PC-9 (cell line): ENCODE measurements around the gene NET1.

Source experiments
- EZH2 ChIP-seq: fragments of 200-600 bp; sonication (generic); IDR thresholded peaks from 2 replicates; pipeline ENCODE4 v1.8.0; 2017; ENCODE audit warnings: antibody characterized with exemption, low read depth
- TF ChIP-seq, protein P1 (sequence below): fragments of 200-600 bp; sonication (generic); conservative IDR thresholded peaks from 2 replicates; pipeline ENCODE4 v1.6.1; 2017; ENCODE audit warnings: mixed run types, antibody characterized with exemption, mild to moderate bottlenecking, moderate library complexity

DNA sequence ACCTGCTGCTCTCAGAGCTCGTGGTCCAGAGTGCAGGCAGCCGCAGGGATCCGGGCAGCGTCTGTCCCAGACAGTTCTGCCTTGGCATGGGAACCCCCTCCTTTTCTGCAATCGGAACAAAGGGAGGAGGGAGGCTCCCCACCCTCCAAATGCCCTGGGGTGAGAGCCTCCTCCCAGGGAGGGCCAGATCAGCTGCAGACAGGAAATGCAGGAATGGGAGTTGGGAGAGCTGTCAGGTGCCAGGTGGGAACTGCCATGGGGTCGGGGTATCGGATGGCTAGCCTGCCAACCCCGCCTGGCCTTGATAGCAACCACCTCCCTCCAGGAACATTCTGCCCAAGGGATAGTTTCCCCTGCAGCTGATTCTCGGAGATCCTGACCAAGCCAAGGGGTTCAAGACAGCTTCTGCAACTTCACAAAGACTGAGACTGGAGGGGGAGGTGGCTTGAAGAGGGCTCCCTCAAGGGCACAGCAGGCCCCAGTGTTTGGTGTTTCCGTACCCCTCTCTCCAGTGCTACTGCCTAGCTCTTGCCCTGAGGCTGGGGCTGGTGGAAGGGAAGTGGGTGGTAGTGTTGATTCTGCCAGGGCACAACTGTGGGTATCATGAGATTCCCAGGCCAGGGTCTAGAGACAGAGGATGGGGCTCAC is 87.3 kb downstream of the NET1 start, which contains the start of gene CALML5:
- TF ChIP-seq, protein P1, sequence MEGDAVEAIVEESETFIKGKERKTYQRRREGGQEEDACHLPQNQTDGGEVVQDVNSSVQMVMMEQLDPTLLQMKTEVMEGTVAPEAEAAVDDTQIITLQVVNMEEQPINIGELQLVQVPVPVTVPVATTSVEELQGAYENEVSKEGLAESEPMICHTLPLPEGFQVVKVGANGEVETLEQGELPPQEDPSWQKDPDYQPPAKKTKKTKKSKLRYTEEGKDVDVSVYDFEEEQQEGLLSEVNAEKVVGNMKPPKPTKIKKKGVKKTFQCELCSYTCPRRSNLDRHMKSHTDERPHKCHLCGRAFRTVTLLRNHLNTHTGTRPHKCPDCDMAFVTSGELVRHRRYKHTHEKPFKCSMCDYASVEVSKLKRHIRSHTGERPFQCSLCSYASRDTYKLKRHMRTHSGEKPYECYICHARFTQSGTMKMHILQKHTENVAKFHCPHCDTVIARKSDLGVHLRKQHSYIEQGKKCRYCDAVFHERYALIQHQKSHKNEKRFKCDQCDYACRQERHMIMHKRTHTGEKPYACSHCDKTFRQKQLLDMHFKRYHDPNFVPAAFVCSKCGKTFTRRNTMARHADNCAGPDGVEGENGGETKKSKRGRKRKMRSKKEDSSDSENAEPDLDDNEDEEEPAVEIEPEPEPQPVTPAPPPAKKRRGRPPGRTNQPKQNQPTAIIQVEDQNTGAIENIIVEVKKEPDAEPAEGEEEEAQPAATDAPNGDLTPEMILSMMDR = no peak
- no peak for TF ChIP-seq EZH2
